GM12872 (cell line): ENCODE measurements around the gene TLR3.

Source experiments
- TF ChIP-seq, protein P1 (sequence below): IDR thresholded peaks from 3 replicates; pipeline ENCODE4 v1.5.1; 2011; ENCODE audit warnings: low read depth, mild to moderate bottlenecking, low read length, moderate library complexity; ENCODE audit not compliant: insufficient read depth

Gene TLR3

DNA sequence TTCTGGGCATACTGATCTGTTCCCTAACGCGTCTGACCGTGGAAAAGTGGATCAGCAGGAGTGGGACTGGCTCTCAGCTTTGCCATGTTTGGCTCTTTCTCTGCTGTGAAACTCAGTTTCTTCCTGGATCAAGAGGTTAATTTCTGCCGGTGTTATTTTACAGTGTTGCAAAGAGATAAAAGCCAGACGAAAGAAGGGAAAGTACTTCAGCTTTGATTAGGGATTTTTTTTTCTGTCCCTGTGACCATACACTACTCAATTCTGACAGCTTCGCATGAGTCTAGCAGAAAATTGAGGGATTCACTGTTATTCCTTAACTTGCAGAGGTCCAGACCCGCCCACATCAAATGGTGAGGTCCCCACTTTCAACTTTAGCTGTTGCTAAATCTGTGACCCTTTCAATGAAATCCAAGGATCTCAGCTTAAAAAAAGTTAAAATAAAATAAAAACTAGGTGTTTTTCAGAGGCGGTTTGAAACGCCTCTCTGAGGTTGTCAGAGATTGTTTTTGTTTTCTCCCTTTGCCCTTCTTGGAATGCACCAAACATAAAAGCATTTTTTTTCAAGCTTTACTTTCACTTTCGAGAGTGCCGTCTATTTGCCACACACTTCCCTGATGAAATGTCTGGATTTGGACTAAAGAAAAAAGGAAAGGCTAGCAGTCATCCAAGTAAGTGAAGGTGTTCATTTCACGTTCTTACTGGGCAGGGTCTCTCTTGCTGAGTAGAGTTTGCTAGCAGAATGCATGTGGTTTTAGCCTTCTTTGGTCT, at the start of gene TLR3:
Gene TLR3 (plus strand): TSS at position 576 of the 768 bp plus-strand sequence. CDS start 7,464 bp downstream, outside the sequence.
- TF ChIP-seq, protein P1, sequence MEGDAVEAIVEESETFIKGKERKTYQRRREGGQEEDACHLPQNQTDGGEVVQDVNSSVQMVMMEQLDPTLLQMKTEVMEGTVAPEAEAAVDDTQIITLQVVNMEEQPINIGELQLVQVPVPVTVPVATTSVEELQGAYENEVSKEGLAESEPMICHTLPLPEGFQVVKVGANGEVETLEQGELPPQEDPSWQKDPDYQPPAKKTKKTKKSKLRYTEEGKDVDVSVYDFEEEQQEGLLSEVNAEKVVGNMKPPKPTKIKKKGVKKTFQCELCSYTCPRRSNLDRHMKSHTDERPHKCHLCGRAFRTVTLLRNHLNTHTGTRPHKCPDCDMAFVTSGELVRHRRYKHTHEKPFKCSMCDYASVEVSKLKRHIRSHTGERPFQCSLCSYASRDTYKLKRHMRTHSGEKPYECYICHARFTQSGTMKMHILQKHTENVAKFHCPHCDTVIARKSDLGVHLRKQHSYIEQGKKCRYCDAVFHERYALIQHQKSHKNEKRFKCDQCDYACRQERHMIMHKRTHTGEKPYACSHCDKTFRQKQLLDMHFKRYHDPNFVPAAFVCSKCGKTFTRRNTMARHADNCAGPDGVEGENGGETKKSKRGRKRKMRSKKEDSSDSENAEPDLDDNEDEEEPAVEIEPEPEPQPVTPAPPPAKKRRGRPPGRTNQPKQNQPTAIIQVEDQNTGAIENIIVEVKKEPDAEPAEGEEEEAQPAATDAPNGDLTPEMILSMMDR = no peak

DNA sequence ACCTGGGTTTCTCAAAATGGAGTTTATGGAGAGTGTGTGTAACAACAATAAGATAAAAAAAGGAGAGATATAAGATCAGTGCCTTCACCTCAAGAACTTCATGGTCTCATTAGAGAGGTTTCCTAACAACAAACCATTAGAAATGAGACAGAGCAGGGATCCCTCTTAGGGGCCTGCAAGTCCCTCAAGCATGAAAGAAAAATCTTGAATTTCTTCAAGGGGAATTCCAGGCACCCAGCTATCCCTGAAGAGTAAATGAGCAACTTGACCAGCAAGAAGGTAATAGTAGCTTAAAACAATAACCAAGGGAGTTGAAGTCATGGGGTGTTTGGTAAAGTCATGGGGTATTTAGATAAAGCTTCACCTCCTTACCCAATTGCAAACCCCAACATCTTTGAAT, 49.7 kb upstream of the TLR3 start:
- TF ChIP-seq, protein P1 = no peak

DNA sequence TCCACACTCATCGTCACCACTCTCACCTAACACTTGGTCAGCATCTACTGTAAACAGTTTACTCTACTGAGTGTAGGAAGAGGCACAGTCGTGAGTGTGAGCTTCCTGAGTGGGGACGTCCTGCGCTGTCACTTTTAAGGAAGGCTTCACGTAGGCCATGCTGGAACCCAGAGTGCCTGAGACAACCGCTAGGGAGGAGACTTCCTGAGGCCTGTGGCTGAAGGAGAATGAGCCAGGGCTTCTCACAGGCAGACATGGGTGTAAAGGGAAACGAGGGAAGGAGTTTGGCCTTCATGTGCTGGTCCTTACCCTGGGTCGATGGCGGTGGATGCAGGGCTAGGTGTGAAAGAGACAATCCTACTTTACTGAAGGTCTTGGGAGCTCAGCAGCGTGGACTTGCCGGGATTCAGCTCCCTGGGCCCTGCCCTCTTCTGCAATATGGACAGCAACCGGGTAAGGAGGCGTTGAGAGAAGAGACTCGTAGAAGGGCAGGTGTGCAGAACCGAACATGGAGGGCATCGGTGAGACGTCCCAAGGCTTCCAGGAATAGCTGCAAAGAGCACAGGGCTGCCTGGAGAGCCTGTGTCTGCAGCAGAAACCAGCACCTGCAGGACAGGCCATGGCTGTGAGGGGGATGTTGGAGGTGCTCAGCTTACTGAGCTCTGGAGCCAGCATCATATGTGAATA, 48.7 kb upstream of the TLR3 start:
- TF ChIP-seq, protein P1 = no peak

DNA sequence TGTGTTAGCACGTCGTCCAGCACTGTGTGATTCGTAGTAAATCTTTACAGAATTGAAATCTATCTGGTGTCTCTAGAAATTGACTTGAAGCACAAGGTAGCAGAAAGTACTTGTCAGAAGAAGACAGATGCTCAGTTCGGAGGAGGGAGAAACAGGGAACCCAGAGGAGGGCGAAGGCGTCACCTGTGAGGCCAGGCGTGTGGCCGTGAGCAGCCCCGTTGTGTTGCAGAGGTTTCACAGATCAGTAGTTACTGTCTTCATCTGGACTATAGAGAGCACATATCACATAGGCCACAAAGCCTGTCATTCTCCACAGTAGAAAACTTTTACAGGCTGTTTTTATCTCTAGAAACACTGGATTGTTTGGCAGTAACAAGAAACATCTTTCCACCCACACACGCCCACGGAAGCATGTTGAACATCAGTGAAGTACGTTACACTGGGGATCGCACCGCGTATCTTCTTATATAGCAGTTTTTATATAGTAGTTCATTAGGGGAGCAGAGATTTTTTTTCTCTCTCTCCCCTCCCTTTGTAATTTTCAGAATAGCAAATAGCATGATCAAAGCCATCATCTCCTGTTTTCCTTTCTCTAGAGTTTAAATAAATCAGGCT, 48.1 kb upstream of the TLR3 start:
- TF ChIP-seq, protein P1 = no peak

DNA sequence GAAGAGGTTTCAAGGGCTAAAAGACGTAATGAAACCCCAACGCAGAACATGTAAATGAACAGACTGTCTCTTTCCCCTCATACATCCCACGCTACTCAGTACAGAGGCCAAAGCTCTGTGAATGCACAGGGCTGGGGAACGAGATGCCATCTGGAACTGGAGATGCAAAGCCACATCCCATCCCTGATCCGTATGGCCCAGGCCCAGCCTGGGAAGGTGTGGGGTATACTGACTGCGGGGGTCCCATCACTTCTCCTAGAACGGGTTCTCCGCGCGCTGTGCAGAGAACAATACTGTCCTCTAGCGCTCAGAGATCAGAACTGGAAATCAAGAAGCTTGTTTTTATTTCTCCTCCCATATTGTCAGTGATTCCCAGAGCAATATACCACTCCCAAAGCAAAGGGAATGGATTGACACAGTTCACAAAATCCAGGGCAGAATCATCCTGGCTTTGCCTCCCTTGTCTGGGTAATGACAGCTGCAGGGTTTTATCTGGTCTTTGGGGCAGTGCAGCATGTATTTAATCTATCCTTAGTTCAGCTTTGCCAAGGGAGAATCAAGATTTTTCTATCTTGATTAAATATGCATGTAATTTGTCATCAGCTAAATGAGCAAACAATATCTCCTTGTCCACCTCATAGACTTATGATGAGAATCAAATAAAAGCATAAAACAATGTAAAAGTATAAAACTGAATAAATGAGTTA, 47.3 kb upstream of the TLR3 start:
- TF ChIP-seq, protein P1 = peak; percentile 94

DNA sequence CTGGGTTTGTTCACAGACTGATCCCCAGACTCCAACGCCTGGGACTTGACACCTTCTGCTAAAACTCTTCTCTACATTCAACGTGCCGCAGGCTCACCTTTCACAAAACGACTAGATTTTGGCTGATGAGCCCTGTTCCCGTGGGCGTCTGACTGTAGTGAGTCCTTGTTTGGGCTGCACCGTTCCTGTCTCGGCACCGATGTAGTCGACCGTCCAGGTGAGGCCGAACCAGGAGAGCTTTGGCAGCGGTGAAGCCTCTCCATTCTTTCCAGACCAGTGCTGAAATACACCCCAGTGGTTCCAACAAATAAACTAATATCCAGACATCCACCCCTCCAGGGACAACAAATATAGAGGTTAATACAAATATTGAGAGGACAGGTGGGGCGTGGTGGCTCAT, 45.0 kb upstream of the TLR3 start:
- TF ChIP-seq, protein P1 = no peak
